Measurements from ENCODE around the gene ATP23. TPM values are rescaled to one million over a fixed set of nuclear protein-coding genes. Genes with fewer than 3 reads are reported as not detected.

Gene ATP23
- total RNA-seq, 1 donor from 2014 or later: 8.9 TPM

- H3K9ac ChIP-seq (ENCODE audit: low read depth in 1 of 3, low read length in 3 of 3): no peak overlapping the region
- no peaks in the 10 kb centered on the region for H3K27me3 ChIP-seq (ENCODE audit: control insufficient read depth in 3 of 3, insufficient read depth in 3 of 3, low read length in 3 of 3)
- H3K9me3 ChIP-seq (ENCODE audit: control insufficient read depth in 3 of 3, low read length in 3 of 3): peaks cover 4 to 11% (median 8%) of the 10 kb centered on the region in 3 donors
- no peaks in the 10 kb centered on the region for H3K4me1 ChIP-seq (ENCODE audit: control insufficient read depth in 3 of 3, insufficient read depth in 3 of 3, low read length in 3 of 3)
- no peak overlapping the region for H3K27ac ChIP-seq (ENCODE audit: low read depth, low read length)
- no peaks in the 10 kb centered on the region for H3K36me3 ChIP-seq (ENCODE audit: control insufficient read depth in 3 of 3, insufficient read depth in 3 of 3, low read length in 3 of 3)
- H3K4me3 ChIP-seq (ENCODE audit: low read length in 3 of 3): no peak overlapping the region
These were observed 55.2 kb downstream of the ATP23 start for GRCh38 chr12:57996520-57996919.

DNA sequence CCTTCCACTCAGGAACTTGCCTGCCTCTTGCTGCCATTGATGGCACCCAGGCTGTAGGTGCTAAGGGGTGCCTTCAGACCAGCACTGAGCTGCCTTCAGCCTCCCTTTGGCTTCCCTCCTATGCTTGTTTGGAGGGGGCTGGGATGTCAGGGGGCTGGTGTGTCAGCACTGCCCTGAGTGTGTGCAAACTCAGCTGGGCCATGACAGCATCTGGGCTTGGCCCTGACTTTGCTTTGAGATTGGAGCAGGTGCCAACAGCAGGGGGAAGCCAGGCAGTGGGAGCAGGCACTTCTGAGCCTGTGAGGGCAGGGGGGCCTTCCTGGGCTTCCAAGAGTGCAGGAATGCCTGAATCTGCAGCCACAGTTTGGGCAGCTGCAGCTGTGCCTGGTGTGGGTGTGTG is 56.9 kb downstream of the ATP23 start:
- H3K9ac ChIP-seq (ENCODE audit: low read depth in 1 of 3, low read length in 3 of 3): no peak overlapping the region
- peaks cover 4 to 11% (median 8%) of the 10 kb centered on the region in 3 donors for H3K9me3 ChIP-seq (ENCODE audit: control insufficient read depth in 3 of 3, low read length in 3 of 3)
- no peaks in the 10 kb centered on the region for H3K4me1 ChIP-seq (ENCODE audit: control insufficient read depth in 3 of 3, insufficient read depth in 3 of 3, low read length in 3 of 3)
- no peak overlapping the region for H3K27ac ChIP-seq (ENCODE audit: low read depth, low read length)
- H3K27me3 ChIP-seq (ENCODE audit: control insufficient read depth in 3 of 3, insufficient read depth in 3 of 3, low read length in 3 of 3): no peaks in the 10 kb centered on the region
- H3K4me3 ChIP-seq (ENCODE audit: low read length in 3 of 3): no peak overlapping the region
- no peaks in the 10 kb centered on the region for H3K36me3 ChIP-seq (ENCODE audit: control insufficient read depth in 3 of 3, insufficient read depth in 3 of 3, low read length in 3 of 3)

DNA sequence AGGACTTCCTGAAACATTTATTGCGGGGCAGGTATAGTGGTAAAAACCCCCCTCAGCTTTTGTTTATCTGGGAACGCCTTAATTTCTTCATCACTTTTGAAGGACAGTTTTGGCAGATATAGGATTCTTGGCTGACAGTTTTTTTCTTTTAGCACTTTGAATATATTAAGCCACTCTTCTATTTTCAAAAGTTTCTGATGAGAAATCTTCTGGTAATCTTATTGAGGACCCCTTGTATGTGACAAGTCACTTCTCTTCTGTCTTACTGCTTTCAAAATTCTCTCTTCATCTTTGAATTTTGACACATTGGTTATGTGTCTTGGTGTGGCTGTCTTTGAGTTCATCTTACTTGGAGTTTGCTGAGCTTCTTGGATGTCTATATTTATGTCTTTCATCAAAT is 59.1 kb downstream of the ATP23 start:
- no peaks in the 10 kb centered on the region for H3K4me1 ChIP-seq (ENCODE audit: control insufficient read depth in 3 of 3, insufficient read depth in 3 of 3, low read length in 3 of 3)
- H3K9ac ChIP-seq (ENCODE audit: low read depth in 1 of 3, low read length in 3 of 3): no peak overlapping the region
- H3K27ac ChIP-seq (ENCODE audit: low read depth, low read length): no peak overlapping the region
- peaks cover 4 to 11% (median 8%) of the 10 kb centered on the region in 3 donors for H3K9me3 ChIP-seq (ENCODE audit: control insufficient read depth in 3 of 3, low read length in 3 of 3)
- no peaks in the 10 kb centered on the region for H3K27me3 ChIP-seq (ENCODE audit: control insufficient read depth in 3 of 3, insufficient read depth in 3 of 3, low read length in 3 of 3)
- no peak overlapping the region for H3K4me3 ChIP-seq (ENCODE audit: low read length in 3 of 3)
- no peaks in the 10 kb centered on the region for H3K36me3 ChIP-seq (ENCODE audit: control insufficient read depth in 3 of 3, insufficient read depth in 3 of 3, low read length in 3 of 3)

- Histone ChIP-seq H3K27me3 (ENCODE audit: control insufficient read depth in 3 of 3, insufficient read depth in 3 of 3, low read length in 3 of 3) (no peaks in the 10 kb centered on the region), H3K27ac (ENCODE audit: low read depth, low read length) (no peak overlapping the region), H3K4me1 (ENCODE audit: control insufficient read depth in 3 of 3, insufficient read depth in 3 of 3, low read length in 3 of 3) (no peaks in the 10 kb centered on the region), H3K9ac (ENCODE audit: low read depth in 1 of 3, low read length in 3 of 3) (no peak overlapping the region), H3K9me3 (ENCODE audit: control insufficient read depth in 3 of 3, low read length in 3 of 3) (no peaks in the 10 kb centered on the region), H3K36me3 (ENCODE audit: control insufficient read depth in 3 of 3, insufficient read depth in 3 of 3, low read length in 3 of 3) (no peaks in the 10 kb centered on the region), H3K4me3 (ENCODE audit: low read length in 3 of 3) (no peak overlapping the region)
These were observed 66.5 kb downstream of the ATP23 start for GRCh38 chr12:58007875-58008274.

GRCh38 chr12:58008634-58009033 is 67.3 kb downstream of the ATP23 start:
- no peak overlapping the region for H3K9ac ChIP-seq (ENCODE audit: low read depth in 1 of 3, low read length in 3 of 3)
- H3K4me3 ChIP-seq (ENCODE audit: low read length in 3 of 3): no peak overlapping the region
- no peak overlapping the region for H3K27ac ChIP-seq (ENCODE audit: low read depth, low read length)
- no peaks in the 10 kb centered on the region for H3K9me3 ChIP-seq (ENCODE audit: control insufficient read depth in 3 of 3, low read length in 3 of 3)
- no peaks in the 10 kb centered on the region for H3K4me1 ChIP-seq (ENCODE audit: control insufficient read depth in 3 of 3, insufficient read depth in 3 of 3, low read length in 3 of 3)
- no peaks in the 10 kb centered on the region for H3K36me3 ChIP-seq (ENCODE audit: control insufficient read depth in 3 of 3, insufficient read depth in 3 of 3, low read length in 3 of 3)
- H3K27me3 ChIP-seq (ENCODE audit: control insufficient read depth in 3 of 3, insufficient read depth in 3 of 3, low read length in 3 of 3): no peaks in the 10 kb centered on the region

Other genes with a start within 250 kb of the ATP23 start
- gene OS9, start 247.4 kb upstream of the ATP23 start, total RNA-seq: 148 TPM
- 2.1 TPM for gene AGAP2, start 202.8 kb upstream of the ATP23 start, total RNA-seq
- 57.9 TPM for gene TSPAN31, start 196.5 kb upstream of the ATP23 start, total RNA-seq
- gene CDK4, start 189.3 kb upstream of the ATP23 start, total RNA-seq: 78.8 TPM
- gene MARCHF9, start 186.5 kb upstream of the ATP23 start, total RNA-seq: 4.7 TPM
- under 0.01 TPM for gene CYP27B1, start 174.5 kb upstream of the ATP23 start, total RNA-seq
- 5.7 TPM for gene METTL1, start 169.5 kb upstream of the ATP23 start, total RNA-seq
- 4.2 TPM for gene EEF1AKMT3, start 169.0 kb upstream of the ATP23 start, total RNA-seq
- gene TSFM, start 158.8 kb upstream of the ATP23 start, total RNA-seq: 17.2 TPM
- 3.1 TPM for gene AVIL, start 122.8 kb upstream of the ATP23 start, total RNA-seq
- 51.1 TPM for gene CTDSP2, start 94.8 kb upstream of the ATP23 start, total RNA-seq